ENCODE measurements around the gene MBOAT1. TPM values are rescaled to one million over a fixed set of nuclear protein-coding genes. Genes with fewer than 3 reads are reported as not detected.

MBOAT1 gene
- total RNA-seq, 3 donors from 2014 or later (not counting 1 experiment from before 2014, with no cell fraction given) = 3.6 to 7.5 (median 5.2) TPM

- DNase-seq = no peak
- Mint-ChIP-seq H3K4me3 (no peak overlapping the region), H3K36me3 (no peaks in the 10 kb centered on the region), H3K4me1 (no peaks in the 10 kb centered on the region), H3K27me3 (ENCODE audit: low read depth in 2 of 2) (peaks cover 0 to 2% of the 10 kb centered on the region in 2 donors), H3K9me3 (no peaks in the 10 kb centered on the region), H3K27ac (no peak overlapping the region)
- H3K27me3 ChIP-seq (ENCODE audit: control insufficient read depth, insufficient read depth, low read length) = no peaks in the 10 kb centered on the region
- TF ChIP-seq, protein P1, sequence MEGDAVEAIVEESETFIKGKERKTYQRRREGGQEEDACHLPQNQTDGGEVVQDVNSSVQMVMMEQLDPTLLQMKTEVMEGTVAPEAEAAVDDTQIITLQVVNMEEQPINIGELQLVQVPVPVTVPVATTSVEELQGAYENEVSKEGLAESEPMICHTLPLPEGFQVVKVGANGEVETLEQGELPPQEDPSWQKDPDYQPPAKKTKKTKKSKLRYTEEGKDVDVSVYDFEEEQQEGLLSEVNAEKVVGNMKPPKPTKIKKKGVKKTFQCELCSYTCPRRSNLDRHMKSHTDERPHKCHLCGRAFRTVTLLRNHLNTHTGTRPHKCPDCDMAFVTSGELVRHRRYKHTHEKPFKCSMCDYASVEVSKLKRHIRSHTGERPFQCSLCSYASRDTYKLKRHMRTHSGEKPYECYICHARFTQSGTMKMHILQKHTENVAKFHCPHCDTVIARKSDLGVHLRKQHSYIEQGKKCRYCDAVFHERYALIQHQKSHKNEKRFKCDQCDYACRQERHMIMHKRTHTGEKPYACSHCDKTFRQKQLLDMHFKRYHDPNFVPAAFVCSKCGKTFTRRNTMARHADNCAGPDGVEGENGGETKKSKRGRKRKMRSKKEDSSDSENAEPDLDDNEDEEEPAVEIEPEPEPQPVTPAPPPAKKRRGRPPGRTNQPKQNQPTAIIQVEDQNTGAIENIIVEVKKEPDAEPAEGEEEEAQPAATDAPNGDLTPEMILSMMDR (IDR thresholded peaks at IDR 0.05) = no peak
- no peaks in the 10 kb centered on the region for H3K9me3 ChIP-seq (ENCODE audit: control insufficient read depth, insufficient read depth, low read length)
- no peak for ATAC-seq
- 100% methylated on average over 1 of the region's 1 CpG for WGBS (ENCODE audit: insufficient coverage)
- no peak overlapping the region for H3K27ac ChIP-seq (ENCODE audit: low read length)
- peaks cover 2% of the 10 kb centered on the region for H3K4me1 ChIP-seq (ENCODE audit: control insufficient read depth, insufficient read depth, low read length)
- no peaks in the 10 kb centered on the region for H3K36me3 ChIP-seq (ENCODE audit: control insufficient read depth, insufficient read depth, low read length)
- intact Hi-C loops (cut with micrococcal nuclease) = no loop called here
- no peak overlapping the region for H3K4me3 ChIP-seq (ENCODE audit: low read length)
Observed at GRCh38 chr6:20243288-20243687, 31.0 kb upstream of the MBOAT1 start.

GRCh38 chr6:20242397-20242796 lies 30.1 kb upstream of the MBOAT1 start:
- H3K27me3 ChIP-seq (ENCODE audit: control insufficient read depth, insufficient read depth, low read length) = no peaks in the 10 kb centered on the region
- H3K36me3 Mint-ChIP-seq = no peaks in the 10 kb centered on the region
- H3K4me1 ChIP-seq (ENCODE audit: control insufficient read depth, insufficient read depth, low read length) = peaks cover 7% of the 10 kb centered on the region
- peaks cover 0 to 5% of the 10 kb centered on the region in 2 donors for H3K4me1 Mint-ChIP-seq
- no peak overlapping the region for H3K27ac Mint-ChIP-seq
- ATAC-seq (no peak), DNase-seq (no peak)
- no peaks in the 10 kb centered on the region for H3K9me3 Mint-ChIP-seq
- no peaks in the 10 kb centered on the region for H3K36me3 ChIP-seq (ENCODE audit: control insufficient read depth, insufficient read depth, low read length)
- TF ChIP-seq, protein P1 (IDR thresholded peaks at IDR 0.05) = no peak
- no peaks in the 10 kb centered on the region for H3K9me3 ChIP-seq (ENCODE audit: control insufficient read depth, insufficient read depth, low read length)
- no peak overlapping the region for H3K27ac ChIP-seq (ENCODE audit: low read length)
- no peak overlapping the region for H3K4me3 Mint-ChIP-seq
- H3K27me3 Mint-ChIP-seq (ENCODE audit: low read depth in 2 of 2) = peaks cover 0 to 2% of the 10 kb centered on the region in 2 donors
- 86% methylated on average over 1 of the region's 1 CpG for WGBS (ENCODE audit: insufficient coverage)
- intact Hi-C loops (cut with micrococcal nuclease) = no loop called here
- H3K4me3 ChIP-seq (ENCODE audit: low read length) = no peak overlapping the region

GRCh38 chr6:20241102-20241501 lies 28.8 kb upstream of the MBOAT1 start:
- H3K4me1 Mint-ChIP-seq = peaks cover 5 to 8% of the 10 kb centered on the region in 2 donors
- ATAC-seq = no peak
- intact Hi-C loops (cut with micrococcal nuclease) = no loop called here

More at GRCh38 chr6:20241102-20241501, 28.8 kb upstream of the MBOAT1 start:
- H3K4me3 Mint-ChIP-seq = no peak overlapping the region
- Histone ChIP-seq H3K4me1 (ENCODE audit: control insufficient read depth, insufficient read depth, low read length) (peaks cover 12% of the 10 kb centered on the region), H3K4me3 (ENCODE audit: low read length) (no peak overlapping the region), H3K36me3 (ENCODE audit: control insufficient read depth, insufficient read depth, low read length) (no peaks in the 10 kb centered on the region), H3K27me3 (ENCODE audit: control insufficient read depth, insufficient read depth, low read length) (no peaks in the 10 kb centered on the region), H3K9me3 (ENCODE audit: control insufficient read depth, insufficient read depth, low read length) (no peaks in the 10 kb centered on the region), H3K27ac (ENCODE audit: low read length) (no peak overlapping the region)
- H3K9me3 Mint-ChIP-seq = no peaks in the 10 kb centered on the region
- TF ChIP-seq, protein P1 (IDR thresholded peaks at IDR 0.05) = no peak
- H3K36me3 Mint-ChIP-seq = no peaks in the 10 kb centered on the region
- peaks cover 0 to 2% of the 10 kb centered on the region in 2 donors for H3K27me3 Mint-ChIP-seq (ENCODE audit: low read depth in 2 of 2)
- H3K27ac Mint-ChIP-seq = no peak overlapping the region
- no peak for DNase-seq
- 95% methylated on average over 1 of the region's 2 CpGs for WGBS (ENCODE audit: insufficient coverage)

Data from natural killer cell (primary cell).